Prostate gland (tissue), 2 donors: ENCODE results near the gene SBF2. TPM values are rescaled to one million over a fixed set of nuclear protein-coding genes. Genes with fewer than 3 reads are reported as not detected.

Source experiments
- DNase-seq: peaks from one replicate; pipeline ENCODE4 v3.0.0-alpha.2; 2019; ENCODE audit warnings: low spot score
- H3K27ac ChIP-seq, 2 donors: fragments of 200-600 bp; sonication (generic); 2 replicates each; pipeline ENCODE4 v1.5.1; 2017 to 2019
- H3K27me3 ChIP-seq: fragments of 200-600 bp; sonication (generic); replicated peaks from 2 replicates; pipeline ENCODE4 v1.5.1; 2019; ENCODE audit not compliant: insufficient read depth
- H3K36me3 ChIP-seq, 2 donors: fragments of 200-600 bp; sonication (generic); 1 replicate in 1 of 2; 2 replicates in 1 of 2; pipeline versions ENCODE4 v1.5.1 to v1.8.1; 2017 to 2019
- H3K4me1 ChIP-seq: fragments of 200-600 bp; sonication (generic); replicated peaks from 2 replicates; pipeline ENCODE4 v1.5.1; 2019
- H3K4me3 ChIP-seq, 2 donors: fragments of 200-600 bp; sonication (generic); 2 replicates each; pipeline ENCODE4 v1.5.1; 2017 to 2019
- H3K9me3 ChIP-seq: fragments of 200-600 bp; sonication (generic); 2 replicates; pipeline ENCODE4 v1.5.1; 2017
- POLR2A ChIP-seq: fragments of 450-650 bp; IDR thresholded peaks from one replicate; pipeline ENCODE4 v1.6.1; 2016; ENCODE audit warnings: antibody characterized with exemption, mild to moderate bottlenecking
- POLR2AphosphoS5 ChIP-seq: sonication (generic); formaldehyde crosslinking; IDR thresholded peaks from one replicate; pipeline ENCODE4 v1.6.1; 2017; ENCODE audit warnings: antibody characterized with exemption
- whole genome bisulfite sequencing: methylation state at CpG from one replicate; pipeline ENCODE4 v1.1.5; 2018; 5-methylcytosine and 5-hydroxymethylcytosine counted together
- intact Hi-C: fragments of 100-400 bp; cut with DNase I; formaldehyde crosslinking; loops from one replicate; pipeline ENCODE4 v1.14.2; 2022
- total RNA-seq, 2 donors: library from RNA; depleted of rRNA; stranded (reverse); fragments of >200 nt; gene quantifications; one replicate each; pipeline ENCODE4 v1.1.0, GENCODE V29; 2016
- TF ChIP-seq, protein P1 (sequence below), 4 experiments: fragments of 200-600 bp in 2 of 4; fragments of 450-650 bp in 2 of 4; sonication (generic) in 2 of 4; IDR thresholded peaks; 1 replicate in 3 of 4; 2 replicates in 1 of 4; pipeline ENCODE4 v1.5.1; 2016 to 2019; ENCODE audit warnings: antibody characterized with exemption in 4 of 4, mild to moderate bottlenecking in 2 of 4, moderate library complexity in 2 of 4

Gene SBF2
- total RNA-seq, 2 donors from 2014 or later, result 35.9 to 56.7 TPM

DNA sequence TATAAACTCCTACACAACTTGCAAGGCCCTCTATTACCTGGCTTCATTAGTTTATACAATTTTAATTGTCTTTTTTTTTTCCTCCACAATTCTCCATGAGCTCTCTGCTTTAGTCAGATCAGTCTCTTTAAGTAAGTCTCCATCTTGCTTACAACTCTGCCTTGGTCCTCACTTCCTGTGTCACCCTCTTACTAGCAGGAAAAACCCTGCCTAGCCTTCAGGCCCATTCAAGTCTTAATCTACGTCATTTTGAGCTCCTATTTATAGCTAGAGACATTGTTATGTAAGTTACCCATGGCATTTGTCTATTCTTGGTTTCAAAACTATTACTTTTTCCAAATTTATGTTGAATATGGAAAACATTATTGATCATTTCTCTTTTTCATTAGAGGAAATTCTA lies 177.4 kb downstream of the SBF2 start:
- Histone ChIP-seq H3K9me3 (no peaks in the 10 kb centered on the region), H3K4me1 (no peaks in the 10 kb centered on the region), H3K27me3 (no peaks in the 10 kb centered on the region), H3K27ac (no peak overlapping the region), H3K36me3 (no peaks in the 10 kb centered on the region), H3K4me3 (no peak overlapping the region)
- intact Hi-C loops, result no loop called here
- DNase-seq, result no peak
- 85% methylated on average over 1 of the region's 1 CpG for WGBS
- TF ChIP-seq POLR2A (no peak), POLR2AphosphoS5 (no peak)
- TF ChIP-seq, protein P1, sequence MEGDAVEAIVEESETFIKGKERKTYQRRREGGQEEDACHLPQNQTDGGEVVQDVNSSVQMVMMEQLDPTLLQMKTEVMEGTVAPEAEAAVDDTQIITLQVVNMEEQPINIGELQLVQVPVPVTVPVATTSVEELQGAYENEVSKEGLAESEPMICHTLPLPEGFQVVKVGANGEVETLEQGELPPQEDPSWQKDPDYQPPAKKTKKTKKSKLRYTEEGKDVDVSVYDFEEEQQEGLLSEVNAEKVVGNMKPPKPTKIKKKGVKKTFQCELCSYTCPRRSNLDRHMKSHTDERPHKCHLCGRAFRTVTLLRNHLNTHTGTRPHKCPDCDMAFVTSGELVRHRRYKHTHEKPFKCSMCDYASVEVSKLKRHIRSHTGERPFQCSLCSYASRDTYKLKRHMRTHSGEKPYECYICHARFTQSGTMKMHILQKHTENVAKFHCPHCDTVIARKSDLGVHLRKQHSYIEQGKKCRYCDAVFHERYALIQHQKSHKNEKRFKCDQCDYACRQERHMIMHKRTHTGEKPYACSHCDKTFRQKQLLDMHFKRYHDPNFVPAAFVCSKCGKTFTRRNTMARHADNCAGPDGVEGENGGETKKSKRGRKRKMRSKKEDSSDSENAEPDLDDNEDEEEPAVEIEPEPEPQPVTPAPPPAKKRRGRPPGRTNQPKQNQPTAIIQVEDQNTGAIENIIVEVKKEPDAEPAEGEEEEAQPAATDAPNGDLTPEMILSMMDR (IDR thresholded peaks at IDR 0.05), result no peak

DNA sequence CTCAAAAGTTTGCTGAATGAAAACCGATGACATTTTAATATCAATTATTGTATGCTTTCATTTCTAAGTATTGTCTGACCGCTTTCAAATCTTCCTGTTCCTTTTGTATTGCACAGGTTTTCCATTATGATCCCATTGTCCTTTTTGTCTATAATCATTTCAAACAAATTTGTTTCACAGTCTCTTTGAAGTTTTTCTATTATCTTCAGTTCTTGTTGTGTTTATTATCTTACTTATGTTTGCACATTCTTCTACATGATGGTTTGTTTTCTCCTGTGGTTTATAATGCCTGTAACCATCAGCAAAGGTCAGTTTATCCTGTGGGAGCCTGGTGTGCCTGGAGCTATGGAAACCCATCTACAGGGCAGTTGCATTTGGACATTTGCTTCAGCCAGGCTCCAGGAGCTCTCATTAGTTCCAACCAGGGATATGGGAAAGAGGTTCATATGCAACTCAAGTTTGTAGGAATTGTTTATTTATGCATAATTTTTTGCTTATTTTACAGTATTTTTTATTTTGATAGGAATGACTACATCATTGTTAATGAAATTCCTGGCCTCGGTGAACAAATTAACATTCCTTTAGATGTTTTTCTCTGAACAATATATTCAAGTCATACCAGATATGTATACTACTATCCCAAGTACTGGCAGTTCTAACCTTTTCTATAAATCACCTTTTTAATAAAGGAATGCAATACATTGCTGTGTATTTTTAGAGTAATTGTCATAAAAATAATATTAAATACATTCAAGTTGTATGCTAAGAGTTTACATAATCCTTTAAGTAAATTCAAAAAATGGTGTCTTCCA lies 179.2 kb downstream of the SBF2 start:
- WGBS, result 70% methylated on average over 3 of the region's 3 CpGs
- intact Hi-C loops, result loop anchor here (5.0 kb wide), 1 partner anchor 193 kb away; the partner anchor contains the start of gene ADM
- no peaks in the 10 kb centered on the region for H3K27me3 ChIP-seq
- no peak overlapping the region for H3K27ac ChIP-seq
- H3K4me3 ChIP-seq, result no peak overlapping the region
- H3K36me3 ChIP-seq, result no peaks in the 10 kb centered on the region
- TF ChIP-seq POLR2AphosphoS5, result no peak
- no peak for TF ChIP-seq POLR2A
- TF ChIP-seq, protein P1 (IDR thresholded peaks at IDR 0.05), result no peak
- no peaks in the 10 kb centered on the region for H3K4me1 ChIP-seq
- no peaks in the 10 kb centered on the region for H3K9me3 ChIP-seq
- DNase-seq, result no peak

DNA sequence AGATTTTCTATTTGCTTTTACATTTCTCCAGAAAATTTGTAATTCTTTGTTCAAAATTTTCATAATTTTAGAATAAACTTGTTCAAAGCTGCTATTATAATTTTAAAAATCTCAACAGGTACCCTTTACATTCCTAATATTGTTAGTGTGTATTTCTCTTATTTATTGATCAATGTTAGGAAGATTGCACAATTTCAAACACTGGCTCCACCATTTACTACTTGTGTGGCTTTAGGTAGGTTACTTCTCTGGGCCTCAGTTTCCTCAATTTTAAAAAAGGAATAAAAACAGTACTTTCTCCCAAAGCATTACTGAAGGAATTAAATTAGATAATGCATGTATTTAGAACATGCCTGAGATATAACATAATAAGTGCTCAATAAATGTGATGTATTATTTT lies 180.2 kb downstream of the SBF2 start:
- no peak for TF ChIP-seq POLR2A
- TF ChIP-seq POLR2AphosphoS5, result no peak
- TF ChIP-seq, protein P1 (IDR thresholded peaks at IDR 0.05), result no peak
- H3K27me3 ChIP-seq, result no peaks in the 10 kb centered on the region
- intact Hi-C loops, result loop anchor here (5.0 kb wide), 1 partner anchor 193 kb away; the partner anchor contains the start of gene ADM
- H3K4me1 ChIP-seq, result no peaks in the 10 kb centered on the region
- DNase-seq, result no peak
- H3K9me3 ChIP-seq, result no peaks in the 10 kb centered on the region
- no peak overlapping the region for H3K4me3 ChIP-seq
- no peaks in the 10 kb centered on the region for H3K36me3 ChIP-seq
- H3K27ac ChIP-seq, result no peak overlapping the region

DNA sequence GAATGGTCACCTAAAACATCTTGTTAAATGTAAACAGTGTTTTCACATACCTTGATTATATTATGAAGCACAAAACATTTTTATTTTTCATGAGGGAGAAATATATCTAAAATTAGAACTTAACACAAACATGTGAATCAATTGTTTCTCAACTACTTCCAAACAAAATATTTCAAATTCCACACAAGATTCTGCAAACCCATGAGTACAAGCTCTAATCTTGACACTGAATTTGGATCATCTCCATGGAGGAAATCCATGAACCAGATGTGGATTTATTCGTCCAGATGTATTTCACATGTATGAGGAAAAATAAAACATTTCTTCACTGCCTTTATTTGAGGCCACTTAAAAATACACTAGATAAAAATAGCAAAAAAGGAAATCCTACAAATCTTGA lies 184.2 kb downstream of the SBF2 start:
- Histone ChIP-seq H3K4me1 (no peaks in the 10 kb centered on the region), H3K27ac (no peak overlapping the region), H3K36me3 (no peaks in the 10 kb centered on the region), H3K9me3 (no peaks in the 10 kb centered on the region), H3K4me3 (no peak overlapping the region), H3K27me3 (no peaks in the 10 kb centered on the region)
- TF ChIP-seq, protein P1 (IDR thresholded peaks at IDR 0.05), result no peak
- TF ChIP-seq POLR2AphosphoS5 (no peak), POLR2A (no peak)
- 11% methylated on average over 1 of the region's 1 CpG for WGBS
- intact Hi-C loops, result loop anchor here (5.0 kb wide), 1 partner anchor 197 kb away; the partner anchor contains the start of gene ADM
- DNase-seq, result no peak
